ENCODE measurements around the gene PSMA1. TPM values are rescaled to one million over a fixed set of nuclear protein-coding genes. Genes with fewer than 3 reads are reported as not detected.

The PSMA1 gene
- total and polyA plus RNA-seq, 2 of the 8 experiments (the other 6 are each of a cell fraction or from before 2014, with no cell fraction given), result 148 to 159 TPM

DNA sequence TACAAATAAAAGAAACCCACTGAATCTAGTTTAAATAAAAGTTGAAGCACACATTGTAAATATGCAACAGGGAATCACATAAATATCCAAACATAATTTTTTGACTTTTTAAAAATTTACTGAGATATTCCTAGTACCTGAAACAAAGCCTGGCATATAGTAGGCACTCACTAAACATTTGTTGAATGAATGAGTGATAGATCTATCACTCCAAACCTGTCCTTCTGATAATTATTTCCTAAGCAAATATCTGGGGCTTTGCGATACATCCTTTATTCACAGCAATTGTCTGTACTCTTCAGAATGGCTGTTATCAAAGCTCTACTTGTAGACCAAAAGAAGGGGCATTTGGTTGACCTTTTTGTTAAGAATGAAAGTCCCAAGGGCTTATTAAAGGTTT is 2.6 kb upstream of the PSMA1 start:
- H3K14ac ChIP-seq (ENCODE audit: insufficient read length), result no peak overlapping the region
- H2BK20ac ChIP-seq (ENCODE audit: low read length), result no peak overlapping the region
- H3K18ac ChIP-seq (ENCODE audit: extremely low read depth, low read length), result no peak overlapping the region
- H2BK120ac ChIP-seq (replicated peaks; ENCODE audit: low read depth, low read length), result no peak overlapping the region
- H2AFZ ChIP-seq (ENCODE audit: low read length), result no peak overlapping the region
- no peak overlapping the region for H2BK12ac ChIP-seq (ENCODE audit: low read depth, low read length)
- no peak overlapping the region for H2AK5ac ChIP-seq (ENCODE audit: low read depth, low read length)
- H2BK15ac ChIP-seq (ENCODE audit: low read length), result no peak overlapping the region
- H3K79me2 ChIP-seq (ENCODE audit: control insufficient read depth in 1 of 2, insufficient read depth in 2 of 2, low read length in 2 of 2), result peaks cover 0 to 17% of the 10 kb centered on the region in 2 experiments; a peak in 3 of 4 replicates
- H4K5ac ChIP-seq (ENCODE audit: insufficient read length, low read depth, low read length), result no peak overlapping the region
- H3K23ac ChIP-seq (ENCODE audit: insufficient read length), result no peak overlapping the region
- H3K4me1 ChIP-seq (replicated peaks in 1 of 4; ENCODE audit: control insufficient read depth in 3 of 4, insufficient read depth in 4 of 4, low read length in 3 of 4), result peaks cover 0 to 2% (median 0%) of the 10 kb centered on the region in 4 experiments; a peak in 2 of 7 replicates
- no peaks in the 10 kb centered on the region for H3K27me3 ChIP-seq (replicated peaks in 1 of 4; ENCODE audit: control insufficient read depth in 3 of 4, extremely low read depth in 1 of 4, insufficient read depth in 3 of 4, low read length in 3 of 4)
- no peak for FAIRE-seq
- H4K20me1 ChIP-seq (replicated peaks in 1 of 2; ENCODE audit: control insufficient read depth in 1 of 2, insufficient read depth in 2 of 2, low read length in 2 of 2), result no peaks in the 10 kb centered on the region
- H3K56ac ChIP-seq (replicated peaks; ENCODE audit: insufficient read length, low read depth, low read length), result no peak overlapping the region
- POLR2A ChIA-PET (ENCODE audit: partially characterized antibody), result interaction anchor here (0.7 kb wide), 1 partner anchor 14 kb away, joined by 3 read pairs; no protein-coding TSS in a partner anchor
- H4K8ac ChIP-seq (ENCODE audit: extremely low read depth, insufficient read depth, low read length), result no peak overlapping the region
- H3K23me2 ChIP-seq (ENCODE audit: low read depth, low read length), result peaks cover 4% of the 10 kb centered on the region
- no peak overlapping the region for H3K4me3 ChIP-seq (ENCODE audit: extremely low read depth in 1 of 4, insufficient read depth in 2 of 4, low read depth in 3 of 4, low read length in 4 of 4)
- no peaks in the 10 kb centered on the region for H3K9me3 ChIP-seq (ENCODE audit: insufficient read depth in 2 of 2, low read depth in 1 of 2, low read length in 1 of 2)
- WGBS, 2 experiments (ENCODE audit: extremely low coverage in 1 of 2, insufficient coverage in 1 of 2, insufficient read length in 1 of 2, insufficient replicate concordance in 2 of 2, low coverage in 1 of 2, low lambda C conversion rate in 2 of 2, missing lambda C conversion rate in 1 of 2), result 92% methylated on average over 1 of the region's 1 CpG; no CpG with 5 or more reads in 1 of the 2 experiments
- CTCF ChIA-PET (ENCODE audit: partially characterized antibody), result interaction anchor here (0.6 to 2.6 kb wide), 3 partner anchors 10 to 384 kb away, joined by 3 to 11 read pairs (median 5); no protein-coding TSS in a partner anchor
- no peak overlapping the region for H3K4me2 ChIP-seq (ENCODE audit: insufficient read depth in 1 of 2, low read depth in 2 of 2, low read length in 2 of 2)
- no peak overlapping the region for H4K91ac ChIP-seq (replicated peaks; ENCODE audit: insufficient read length, low read length)
- no peak overlapping the region for H3K4ac ChIP-seq (replicated peaks; ENCODE audit: insufficient read length, low read depth, low read length)
- H3K9ac ChIP-seq (replicated peaks in 1 of 4; ENCODE audit: extremely low read depth in 1 of 4, low read depth in 3 of 4, low read length in 3 of 4), result no peak overlapping the region
- no peak overlapping the region for H2BK5ac ChIP-seq (ENCODE audit: low read depth, low read length)
- no peak for DNase-seq (ENCODE audit: low read depth in 1 of 2, low spot score in 2 of 2)
- H3K79me1 ChIP-seq (ENCODE audit: low read depth, low read length), result no peaks in the 10 kb centered on the region
- peaks cover 0 to 6% (median 0%) of the 10 kb centered on the region in 4 experiments; a peak in 2 of 8 replicates for H3K36me3 ChIP-seq (ENCODE audit: control insufficient read depth in 2 of 4, insufficient read depth in 4 of 4, low read length in 3 of 4)
- H3K27ac ChIP-seq (ENCODE audit: low read depth, low read length), result no peak overlapping the region

Measured in H1 (cell line).